MM.1S (cell line): ENCODE results near the gene NEBL.
A peak's percentile ranks its signal among the peaks of the same experiment; 100 is the strongest.

Source experiments
- DNase-seq: peaks from one replicate; pipeline ENCODE4 v3.0.0-alpha.2; 2015
- H2AFZ ChIP-seq: fragments of 300-600 bp; sonication (generic); 2 replicates; pipeline ENCODE4 v1.6.0; 2016; ENCODE audit warnings: antibody characterized with exemption, low read length
- H3F3A ChIP-seq: fragments of 300-600 bp; sonication (generic); 2 replicates; pipeline ENCODE4 v1.6.1; 2016; ENCODE audit warnings: mild to moderate bottlenecking, antibody characterized with exemption, low read length, moderate library complexity, mixed read lengths; ENCODE audit not compliant: insufficient read depth
- H3K27ac ChIP-seq: fragments of 300-600 bp; sonication (generic); 2 replicates; pipeline ENCODE4 v1.5.1; 2016; ENCODE audit warnings: mild to moderate bottlenecking, low read length
- H3K27me3 ChIP-seq: fragments of 300-600 bp; sonication (generic); replicated peaks from 2 replicates; pipeline ENCODE4 v1.6.0; 2016; ENCODE audit warnings: low read length; ENCODE audit not compliant: insufficient read depth
- H3K36me3 ChIP-seq: fragments of 300-600 bp; sonication (generic); replicated peaks from 2 replicates; pipeline ENCODE4 v1.6.1; 2016; ENCODE audit warnings: mild to moderate bottlenecking, low read length, mixed read lengths; ENCODE audit not compliant: insufficient read depth
- H3K4me1 ChIP-seq: fragments of 300-600 bp; sonication (generic); 2 replicates; pipeline ENCODE4 v1.6.1; 2016; ENCODE audit warnings: low read length, mixed read lengths
- H3K4me2 ChIP-seq: fragments of 300-600 bp; sonication (generic); 2 replicates; pipeline ENCODE4 v1.6.0; 2016; ENCODE audit warnings: low read depth, low read length
- H3K4me3 ChIP-seq: fragments of 300-600 bp; sonication (generic); 2 replicates; pipeline ENCODE4 v1.5.1; 2016; ENCODE audit warnings: low read length, mixed read lengths
- H3K79me2 ChIP-seq: fragments of 300-600 bp; sonication (generic); 2 replicates; pipeline ENCODE4 v1.6.1; 2016; ENCODE audit warnings: mixed run types, low read length, mixed read lengths
- H3K9ac ChIP-seq: fragments of 300-600 bp; sonication (generic); 2 replicates; pipeline ENCODE4 v1.6.1; 2016; ENCODE audit warnings: low read length, mixed read lengths
- H3K9me2 ChIP-seq: fragments of 300-600 bp; sonication (generic); replicated peaks from 2 replicates; pipeline ENCODE4 v1.6.1; 2016; ENCODE audit warnings: mild to moderate bottlenecking, low read length, mixed read lengths; ENCODE audit not compliant: insufficient read depth
- H3K9me3 ChIP-seq: fragments of 300-600 bp; sonication (generic); replicated peaks from 2 replicates; pipeline ENCODE4 v1.6.1; 2016; ENCODE audit warnings: mild to moderate bottlenecking, low read length, mixed read lengths; ENCODE audit not compliant: insufficient read depth
- H4K20me1 ChIP-seq: fragments of 300-600 bp; sonication (generic); 2 replicates; pipeline ENCODE4 v1.6.1; 2016; ENCODE audit warnings: mild to moderate bottlenecking, low read length, moderate library complexity, mixed read lengths; ENCODE audit not compliant: insufficient read depth
- EZH2 ChIP-seq: fragments of 300-600 bp; sonication (generic); optimal IDR thresholded peaks from 2 replicates; pipeline ENCODE3; 2017; ENCODE audit warnings: low read depth, mild to moderate bottlenecking, antibody characterized with exemption, low read length, mixed read lengths
- EZH2phosphoT487 ChIP-seq: fragments of 300-600 bp; sonication (generic); IDR thresholded peaks from 2 replicates; pipeline ENCODE4 v1.6.1; 2018; ENCODE audit warnings: antibody characterized with exemption, low read length
- TF ChIP-seq, protein P1 (sequence below): fragments of 300-600 bp; sonication (generic); IDR thresholded peaks from 2 replicates; pipeline ENCODE4 v1.5.1; 2016; ENCODE audit warnings: antibody characterized with exemption, low read length, mixed read lengths

Gene NEBL

DNA sequence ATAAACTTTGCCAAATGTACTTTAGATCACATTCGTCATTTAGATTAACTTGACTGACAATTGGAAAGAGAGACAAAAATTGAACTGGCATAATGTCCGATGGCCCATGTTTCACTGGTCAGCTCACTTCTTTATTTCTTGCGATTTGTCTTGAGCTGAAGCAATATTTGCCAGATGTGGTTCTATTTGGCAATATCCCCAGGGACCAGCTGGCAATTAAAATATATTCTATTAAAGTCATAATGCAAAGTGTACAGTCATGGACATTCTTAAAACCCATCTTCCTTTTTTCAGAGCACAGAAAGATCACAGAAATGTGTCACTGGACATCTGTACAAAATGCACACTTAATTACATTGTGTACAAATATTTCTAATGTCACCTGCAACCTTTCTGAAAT is 26.3 kb downstream of the NEBL start:
- Histone ChIP-seq H3K9ac (no peak overlapping the region), H3K9me3 (no peaks in the 10 kb centered on the region), H3K4me2 (no peak overlapping the region), H3K27me3 (no peaks in the 10 kb centered on the region), H3K27ac (no peak overlapping the region), H3K36me3 (no peaks in the 10 kb centered on the region), H3K9me2 (no peaks in the 10 kb centered on the region), H2AFZ (no peak overlapping the region), H4K20me1 (no peaks in the 10 kb centered on the region), H3K79me2 (no peaks in the 10 kb centered on the region), H3K4me1 (peaks cover 8% of the 10 kb centered on the region; the same call in 1 of the 2 replicates), H3K4me3 (no peak overlapping the region), H3F3A (no peaks in the 10 kb centered on the region)
- TF ChIP-seq EZH2 = no peak
- TF ChIP-seq, protein P1, sequence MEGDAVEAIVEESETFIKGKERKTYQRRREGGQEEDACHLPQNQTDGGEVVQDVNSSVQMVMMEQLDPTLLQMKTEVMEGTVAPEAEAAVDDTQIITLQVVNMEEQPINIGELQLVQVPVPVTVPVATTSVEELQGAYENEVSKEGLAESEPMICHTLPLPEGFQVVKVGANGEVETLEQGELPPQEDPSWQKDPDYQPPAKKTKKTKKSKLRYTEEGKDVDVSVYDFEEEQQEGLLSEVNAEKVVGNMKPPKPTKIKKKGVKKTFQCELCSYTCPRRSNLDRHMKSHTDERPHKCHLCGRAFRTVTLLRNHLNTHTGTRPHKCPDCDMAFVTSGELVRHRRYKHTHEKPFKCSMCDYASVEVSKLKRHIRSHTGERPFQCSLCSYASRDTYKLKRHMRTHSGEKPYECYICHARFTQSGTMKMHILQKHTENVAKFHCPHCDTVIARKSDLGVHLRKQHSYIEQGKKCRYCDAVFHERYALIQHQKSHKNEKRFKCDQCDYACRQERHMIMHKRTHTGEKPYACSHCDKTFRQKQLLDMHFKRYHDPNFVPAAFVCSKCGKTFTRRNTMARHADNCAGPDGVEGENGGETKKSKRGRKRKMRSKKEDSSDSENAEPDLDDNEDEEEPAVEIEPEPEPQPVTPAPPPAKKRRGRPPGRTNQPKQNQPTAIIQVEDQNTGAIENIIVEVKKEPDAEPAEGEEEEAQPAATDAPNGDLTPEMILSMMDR = no peak
- no peak for TF ChIP-seq EZH2phosphoT487
- no peak for DNase-seq

DNA sequence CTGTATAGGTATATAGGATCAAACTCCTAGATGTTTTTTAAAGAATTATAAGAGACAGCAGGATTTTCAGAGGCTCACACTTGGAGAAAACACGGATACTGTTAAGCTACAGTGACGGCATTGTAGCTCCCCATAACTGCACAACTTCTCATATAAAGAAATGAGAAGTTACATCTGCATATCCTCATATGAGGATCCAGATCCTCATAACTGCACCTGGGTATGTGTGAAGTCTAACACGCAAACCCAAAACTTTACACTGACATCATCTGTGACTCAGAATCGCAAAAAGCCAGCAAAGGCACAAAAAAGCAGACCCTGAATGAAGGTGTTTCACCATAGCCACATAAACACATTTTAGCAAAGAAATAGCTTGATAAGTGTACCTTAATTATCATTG is 34.1 kb downstream of the NEBL start:
- H3K79me2 ChIP-seq = no peaks in the 10 kb centered on the region
- H4K20me1 ChIP-seq = no peaks in the 10 kb centered on the region
- no peaks in the 10 kb centered on the region for H3K4me1 ChIP-seq
- H3K4me3 ChIP-seq = no peak overlapping the region
- no peak for DNase-seq
- H3K9me2 ChIP-seq = no peaks in the 10 kb centered on the region
- H3K9ac ChIP-seq = no peak overlapping the region
- no peaks in the 10 kb centered on the region for H3K27me3 ChIP-seq
- H2AFZ ChIP-seq = no peak overlapping the region
- no peaks in the 10 kb centered on the region for H3K36me3 ChIP-seq
- no peak overlapping the region for H3K4me2 ChIP-seq
- TF ChIP-seq EZH2phosphoT487 (no peak), EZH2 (no peak)
- TF ChIP-seq, protein P1 = no peak
- no peaks in the 10 kb centered on the region for H3K9me3 ChIP-seq
- H3K27ac ChIP-seq = no peak overlapping the region
- H3F3A ChIP-seq = no peaks in the 10 kb centered on the region

DNA sequence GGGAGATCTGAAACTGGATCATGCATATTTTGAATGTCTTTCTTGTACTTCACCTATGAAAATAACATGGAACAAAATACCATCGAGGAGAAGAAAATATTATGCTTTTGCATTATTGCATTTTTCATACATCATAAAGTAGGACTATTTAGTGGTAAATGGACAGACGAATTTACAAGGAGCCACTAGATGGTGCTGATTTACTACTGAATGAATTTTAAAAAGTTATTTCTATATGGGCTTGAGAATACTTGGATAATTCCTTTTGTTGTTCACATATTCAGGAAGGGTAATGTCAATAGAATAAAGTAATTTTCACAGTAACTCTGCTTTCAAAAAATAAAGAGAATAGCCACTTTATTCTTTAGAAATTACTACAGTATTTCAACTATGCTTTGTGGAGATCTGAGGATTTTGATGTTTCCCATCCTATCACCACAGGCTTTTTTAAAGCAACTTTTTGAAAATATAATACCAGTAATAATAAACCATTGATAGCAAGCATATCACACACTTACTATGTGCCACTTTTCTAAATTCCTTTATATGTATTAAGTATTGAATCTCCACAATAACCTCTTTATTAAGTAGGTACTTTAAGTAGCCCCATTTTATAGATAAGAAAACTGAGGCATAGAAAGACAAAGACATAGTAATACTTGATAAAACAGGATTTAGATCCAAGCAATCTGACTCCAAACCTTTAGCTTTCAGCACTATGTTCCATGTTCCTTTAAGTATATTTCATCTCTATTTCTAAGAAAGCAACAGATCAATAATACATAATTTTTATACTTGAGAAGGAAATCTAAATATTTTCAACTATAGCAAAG is 38.6 kb downstream of the NEBL start:
- Histone ChIP-seq H3K36me3 (no peaks in the 10 kb centered on the region), H3K27me3 (no peaks in the 10 kb centered on the region), H3F3A (no peaks in the 10 kb centered on the region), H3K79me2 (no peaks in the 10 kb centered on the region), H3K4me3 (no peak overlapping the region), H3K9me2 (no peaks in the 10 kb centered on the region), H2AFZ (no peak overlapping the region), H3K4me1 (no peaks in the 10 kb centered on the region), H3K27ac (no peak overlapping the region), H4K20me1 (no peaks in the 10 kb centered on the region), H3K9me3 (no peaks in the 10 kb centered on the region), H3K9ac (no peak overlapping the region), H3K4me2 (no peak overlapping the region)
- peak; percentile 37 for DNase-seq
- TF ChIP-seq, protein P1 = peak; percentile 60
- TF ChIP-seq EZH2phosphoT487 = no peak
